SU-DHL-6 (cell line): ENCODE data around the gene KRT4.

Source experiments
- EZH2phosphoT487 ChIP-seq: fragments of 200-600 bp; sonication (generic), shearing (Covaris generic); conservative IDR thresholded peaks from 2 replicates; pipeline ENCODE4 v1.6.1; 2018; ENCODE audit warnings: mild to moderate bottlenecking, antibody characterized with exemption, low read length, moderate library complexity, mixed read lengths
- TF ChIP-seq, protein P1 (sequence below): fragments of 200-600 bp; sonication (generic); IDR thresholded peaks from one replicate; pipeline ENCODE4 v1.5.1; 2017; ENCODE audit warnings: antibody characterized with exemption, mild to moderate bottlenecking, low read length, moderate library complexity; ENCODE audit not compliant: insufficient read depth, poor library complexity, severe bottlenecking

DNA sequence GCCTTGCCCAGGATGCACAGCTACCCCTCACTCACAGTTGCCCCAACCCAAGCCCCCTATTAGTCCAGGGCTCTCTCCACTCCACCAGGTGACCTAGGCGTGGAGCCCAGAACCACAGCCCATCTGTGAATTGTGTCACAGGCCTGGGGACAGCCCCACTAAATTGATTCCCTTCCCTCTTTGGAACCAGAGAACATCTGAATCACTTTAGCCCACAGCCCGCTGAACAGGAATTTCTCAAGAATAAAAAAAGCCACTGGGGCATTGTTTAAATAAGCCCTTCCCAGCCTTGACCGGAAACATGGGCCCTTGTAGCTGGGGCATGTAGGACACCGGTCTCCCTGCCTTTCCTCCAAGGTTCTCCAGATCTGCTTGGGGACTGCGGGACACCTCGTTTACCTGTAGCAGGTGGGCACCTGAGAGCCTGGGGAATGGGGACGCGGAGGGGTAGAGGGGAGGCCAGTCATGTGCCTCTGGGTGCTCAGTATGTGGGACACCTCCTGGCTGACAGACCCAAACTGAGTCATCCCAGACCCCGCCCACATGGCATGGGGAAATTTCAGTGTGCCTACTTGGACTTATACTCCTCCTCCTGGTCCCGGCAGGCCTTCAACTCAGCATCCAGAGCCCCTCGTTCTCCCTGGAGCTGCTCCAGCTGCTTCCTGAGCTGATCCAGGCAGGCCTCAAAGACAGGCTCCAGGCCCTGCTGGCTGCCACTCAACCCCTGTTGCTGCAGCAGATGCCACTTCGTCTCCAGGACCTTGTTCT lies 33.6 kb upstream of the KRT4 start:
- TF ChIP-seq, protein P1, sequence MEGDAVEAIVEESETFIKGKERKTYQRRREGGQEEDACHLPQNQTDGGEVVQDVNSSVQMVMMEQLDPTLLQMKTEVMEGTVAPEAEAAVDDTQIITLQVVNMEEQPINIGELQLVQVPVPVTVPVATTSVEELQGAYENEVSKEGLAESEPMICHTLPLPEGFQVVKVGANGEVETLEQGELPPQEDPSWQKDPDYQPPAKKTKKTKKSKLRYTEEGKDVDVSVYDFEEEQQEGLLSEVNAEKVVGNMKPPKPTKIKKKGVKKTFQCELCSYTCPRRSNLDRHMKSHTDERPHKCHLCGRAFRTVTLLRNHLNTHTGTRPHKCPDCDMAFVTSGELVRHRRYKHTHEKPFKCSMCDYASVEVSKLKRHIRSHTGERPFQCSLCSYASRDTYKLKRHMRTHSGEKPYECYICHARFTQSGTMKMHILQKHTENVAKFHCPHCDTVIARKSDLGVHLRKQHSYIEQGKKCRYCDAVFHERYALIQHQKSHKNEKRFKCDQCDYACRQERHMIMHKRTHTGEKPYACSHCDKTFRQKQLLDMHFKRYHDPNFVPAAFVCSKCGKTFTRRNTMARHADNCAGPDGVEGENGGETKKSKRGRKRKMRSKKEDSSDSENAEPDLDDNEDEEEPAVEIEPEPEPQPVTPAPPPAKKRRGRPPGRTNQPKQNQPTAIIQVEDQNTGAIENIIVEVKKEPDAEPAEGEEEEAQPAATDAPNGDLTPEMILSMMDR, result no peak
- no peak for TF ChIP-seq EZH2phosphoT487
